Uterus (tissue), 4 donors: Measurements from ENCODE around the gene KRTAP3-3. TPM values are rescaled to one million over a fixed set of nuclear protein-coding genes. Genes with fewer than 3 reads are reported as not detected.

Source experiments
- DNase-seq, 2 donors: peaks; one replicate each; pipeline ENCODE4 v3.0.0-alpha.2; 2019 to 2020
- H3K27ac ChIP-seq, 2 donors: fragments of 200-600 bp; sonication (generic); 1 replicate in 1 of 2; 2 replicates in 1 of 2; pipeline ENCODE4 v1.5.1; 2016 to 2018
- H3K27me3 ChIP-seq, 2 donors: fragments of 200-600 bp; sonication (generic); one replicate each; pipeline ENCODE4 v1.5.1; 2018 to 2019; ENCODE audit warnings: control low read depth in 1 of 2
- H3K36me3 ChIP-seq, 2 donors: fragments of 200-600 bp; sonication (generic); one replicate each; pipeline ENCODE4 v1.5.1; 2019; ENCODE audit warnings: control low read depth in 1 of 2
- H3K4me1 ChIP-seq, 2 donors: fragments of 200-600 bp; sonication (generic); one replicate each; pipeline ENCODE4 v1.5.1; 2018 to 2019; ENCODE audit warnings: control low read depth in 1 of 2
- H3K4me3 ChIP-seq, 2 donors: fragments of 200-600 bp; sonication (generic); 1 replicate in 1 of 2; 2 replicates in 1 of 2; pipeline ENCODE4 v1.5.1; 2018 to 2019; ENCODE audit warnings: mild to moderate bottlenecking in 1 of 2
- H3K9me3 ChIP-seq, 2 donors: fragments of 200-600 bp; sonication (generic); one replicate each; pipeline ENCODE4 v1.5.1; 2019; ENCODE audit warnings: control low read depth in 1 of 2
- POLR2A ChIP-seq, 2 donors: fragments of 450-650 bp; IDR thresholded peaks; one replicate each; pipeline ENCODE4 v1.6.1; 2016; ENCODE audit warnings: antibody characterized with exemption in 2 of 2, mild to moderate bottlenecking in 1 of 2, moderate library complexity in 1 of 2
- intact Hi-C: fragments of 100-400 bp; cut with DNase I; formaldehyde crosslinking; loops from one replicate; pipeline ENCODE4 v1.15.1; 2023; ENCODE audit warnings: low total_unique reads
- total RNA-seq, 4 donors: library from RNA; depleted of rRNA in 3 of 4; stranded (reverse); fragments of >200 nt in 3 of 4; gene quantifications; one replicate each; pipeline versions ENCODE4 v1.1.0 to v1.2.4, GENCODE V29; 2014 to 2023
- TF ChIP-seq, protein P1 (sequence below), 4 experiments: fragments of 200-600 bp in 2 of 4; fragments of 450-650 bp in 2 of 4; sonication (generic) in 2 of 4; IDR thresholded peaks; one replicate each; pipeline ENCODE4 v1.5.1; 2016 to 2019; ENCODE audit warnings: antibody characterized with exemption in 4 of 4, mild to moderate bottlenecking in 2 of 4, moderate library complexity in 1 of 4
- donor health status: DM: yes; HTN: yes; CAD: no.

KRTAP3-3 gene
- total RNA-seq, 4 donors from 2014 or later: not detected

- no peaks in the 10 kb centered on the region for H3K36me3 ChIP-seq
- H3K27me3 ChIP-seq: no peaks in the 10 kb centered on the region
- no peak overlapping the region for H3K4me3 ChIP-seq
- TF ChIP-seq POLR2A (IDR thresholded peaks at IDR 0.05): no peak
- TF ChIP-seq, protein P1, sequence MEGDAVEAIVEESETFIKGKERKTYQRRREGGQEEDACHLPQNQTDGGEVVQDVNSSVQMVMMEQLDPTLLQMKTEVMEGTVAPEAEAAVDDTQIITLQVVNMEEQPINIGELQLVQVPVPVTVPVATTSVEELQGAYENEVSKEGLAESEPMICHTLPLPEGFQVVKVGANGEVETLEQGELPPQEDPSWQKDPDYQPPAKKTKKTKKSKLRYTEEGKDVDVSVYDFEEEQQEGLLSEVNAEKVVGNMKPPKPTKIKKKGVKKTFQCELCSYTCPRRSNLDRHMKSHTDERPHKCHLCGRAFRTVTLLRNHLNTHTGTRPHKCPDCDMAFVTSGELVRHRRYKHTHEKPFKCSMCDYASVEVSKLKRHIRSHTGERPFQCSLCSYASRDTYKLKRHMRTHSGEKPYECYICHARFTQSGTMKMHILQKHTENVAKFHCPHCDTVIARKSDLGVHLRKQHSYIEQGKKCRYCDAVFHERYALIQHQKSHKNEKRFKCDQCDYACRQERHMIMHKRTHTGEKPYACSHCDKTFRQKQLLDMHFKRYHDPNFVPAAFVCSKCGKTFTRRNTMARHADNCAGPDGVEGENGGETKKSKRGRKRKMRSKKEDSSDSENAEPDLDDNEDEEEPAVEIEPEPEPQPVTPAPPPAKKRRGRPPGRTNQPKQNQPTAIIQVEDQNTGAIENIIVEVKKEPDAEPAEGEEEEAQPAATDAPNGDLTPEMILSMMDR (IDR thresholded peaks at IDR 0.05): no peak
- no peaks in the 10 kb centered on the region for H3K9me3 ChIP-seq
- no peak for DNase-seq
- no peaks in the 10 kb centered on the region for H3K4me1 ChIP-seq
- H3K27ac ChIP-seq: no peak overlapping the region
- intact Hi-C loops: no loop called here
These were observed 19.6 kb downstream of the KRTAP3-3 start for GRCh38 chr17:40974366-40974765.

GRCh38 chr17:40967582-40967981 lies 26.4 kb downstream of the KRTAP3-3 start:
- H3K27ac ChIP-seq: no peak overlapping the region
- no peak for TF ChIP-seq POLR2A (IDR thresholded peaks at IDR 0.05)
- TF ChIP-seq, protein P1 (IDR thresholded peaks at IDR 0.05): no peak
- DNase-seq: no peak
- no peak overlapping the region for H3K4me3 ChIP-seq
- no peaks in the 10 kb centered on the region for H3K4me1 ChIP-seq
- intact Hi-C loops: no loop called here
- no peaks in the 10 kb centered on the region for H3K36me3 ChIP-seq
- H3K9me3 ChIP-seq: no peaks in the 10 kb centered on the region
- no peaks in the 10 kb centered on the region for H3K27me3 ChIP-seq

GRCh38 chr17:40966848-40967247 lies 27.1 kb downstream of the KRTAP3-3 start, which contains the start of gene KRT39:
Gene KRT39 (minus strand): TSS chr17:40966948. CDS start chr17:40966856, 92 bp downstream.
- Histone ChIP-seq H3K27me3 (no peaks in the 10 kb centered on the region), H3K9me3 (no peaks in the 10 kb centered on the region), H3K4me1 (no peaks in the 10 kb centered on the region), H3K4me3 (no peak within 1 kb of the TSS), H3K27ac (no peak within 1 kb of the TSS), H3K36me3 (no peaks in the 10 kb centered on the region)
- DNase-seq: no peak
- TF ChIP-seq, protein P1 (IDR thresholded peaks at IDR 0.05): no peak
- TF ChIP-seq POLR2A (IDR thresholded peaks at IDR 0.05): no peak
- intact Hi-C loops: no loop called here

- TF ChIP-seq, protein P1 (IDR thresholded peaks at IDR 0.05): peak in 3 of 4 experiments; percentile 32 to 48 (median 46)
- TF ChIP-seq POLR2A (IDR thresholded peaks at IDR 0.05): no peak
- intact Hi-C loops: no loop called here
- Histone ChIP-seq H3K36me3 (no peaks in the 10 kb centered on the region), H3K27ac (no peak overlapping the region), H3K4me1 (no peaks in the 10 kb centered on the region), H3K27me3 (no peaks in the 10 kb centered on the region), H3K9me3 (no peaks in the 10 kb centered on the region), H3K4me3 (no peak overlapping the region)
- no peak for DNase-seq
These were observed 30.1 kb downstream of the KRTAP3-3 start for GRCh38 chr17:40963838-40964237.

DNA sequence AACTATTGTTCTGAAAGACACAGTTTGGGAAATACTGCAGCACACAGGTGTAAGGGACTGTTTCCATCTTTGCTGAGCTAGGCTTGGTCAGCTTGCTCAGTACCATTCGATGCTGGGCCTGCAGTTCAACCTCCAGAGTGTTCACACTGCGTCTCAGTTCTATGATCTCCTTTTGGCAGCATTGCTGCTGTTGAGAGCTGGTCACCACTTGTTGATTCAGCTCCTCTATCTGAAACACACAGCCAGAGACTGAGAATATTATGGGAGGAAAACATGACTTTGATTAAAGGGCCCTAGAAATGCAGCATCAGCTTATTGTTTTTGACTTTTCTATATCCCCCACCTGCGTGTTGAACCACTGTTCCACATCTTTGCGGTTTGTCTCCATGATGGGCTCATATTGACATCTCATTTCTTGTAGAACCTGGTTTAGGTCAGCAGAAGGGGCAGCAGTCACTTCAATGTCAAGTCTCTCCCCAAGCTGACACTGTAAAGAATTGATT lies 31.9 kb downstream of the KRTAP3-3 start:
- Histone ChIP-seq H3K27me3 (no peaks in the 10 kb centered on the region), H3K4me3 (no peak overlapping the region), H3K36me3 (no peaks in the 10 kb centered on the region), H3K27ac (no peak overlapping the region), H3K9me3 (no peaks in the 10 kb centered on the region), H3K4me1 (no peaks in the 10 kb centered on the region)
- TF ChIP-seq, protein P1 (IDR thresholded peaks at IDR 0.05): no peak
- intact Hi-C loops: no loop called here
- DNase-seq: no peak
